ENCODE results near the gene SIK3. TPM values are rescaled to one million over a fixed set of nuclear protein-coding genes. Genes with fewer than 3 reads are reported as not detected.
A peak's percentile ranks its signal among the peaks of the same experiment; 100 is the strongest.
"Not testable (repeated sequence)": the region's sequence is repeated elsewhere in the genome, so short reads cannot be mapped to it uniquely, and the experiment has no call there.

Gene SIK3
- total RNA-seq, 1 donor from 2014 or later = 54.2 TPM

DNA sequence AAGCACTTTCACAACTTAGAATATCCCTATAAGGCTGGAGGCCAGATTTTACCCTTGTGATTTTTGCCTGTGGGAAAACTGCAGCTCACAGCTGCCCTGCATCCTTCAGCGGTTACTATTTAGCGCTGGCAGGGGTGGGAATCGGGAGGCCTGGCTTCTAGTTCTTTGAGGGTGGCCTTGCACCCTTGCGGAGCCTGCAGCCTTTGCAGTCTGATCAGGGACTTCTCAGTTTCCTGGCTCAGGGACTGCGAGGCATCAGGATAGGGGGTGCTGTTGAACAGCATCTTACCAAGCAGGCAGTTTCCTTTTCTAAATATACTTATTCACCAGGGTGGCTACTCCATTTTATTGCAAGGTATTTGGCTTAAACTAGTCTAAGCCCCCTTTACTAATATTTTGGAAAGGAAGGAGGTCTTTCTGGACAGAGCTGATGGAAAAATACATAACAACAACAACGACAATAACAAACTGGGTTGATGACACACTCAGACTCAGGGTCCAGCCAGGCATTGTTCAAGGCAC lies 257.9 kb downstream of the SIK3 start:
- intact Hi-C loops (cut with micrococcal nuclease) = no loop called here
- H3K4me3 Mint-ChIP-seq = no peak overlapping the region
- no peaks in the 10 kb centered on the region for H3K27me3 Mint-ChIP-seq (ENCODE audit: insufficient read depth)
- H3K9me3 Mint-ChIP-seq = no peaks in the 10 kb centered on the region
- H3K4me1 Mint-ChIP-seq (ENCODE audit: low read depth) = peaks cover 3% of the 10 kb centered on the region
- H3K36me3 Mint-ChIP-seq (ENCODE audit: low read depth) = peaks cover 18% of the 10 kb centered on the region
- H3K27ac Mint-ChIP-seq = no peak overlapping the region
- no peak for DNase-seq (ENCODE audit: low spot score)

GRCh38 chr11:116838321-116839084 lies 259.7 kb downstream of the SIK3 start:
- Mint-ChIP-seq H3K4me3 (no peak overlapping the region), H3K9me3 (no peaks in the 10 kb centered on the region), H3K27me3 (ENCODE audit: insufficient read depth) (no peaks in the 10 kb centered on the region), H3K36me3 (ENCODE audit: low read depth) (peaks cover 5% of the 10 kb centered on the region), H3K27ac (no peak overlapping the region), H3K4me1 (ENCODE audit: low read depth) (peaks cover 5% of the 10 kb centered on the region)
- DNase-seq (ENCODE audit: low spot score) = no peak
- intact Hi-C loops (cut with micrococcal nuclease) = no loop called here

DNA sequence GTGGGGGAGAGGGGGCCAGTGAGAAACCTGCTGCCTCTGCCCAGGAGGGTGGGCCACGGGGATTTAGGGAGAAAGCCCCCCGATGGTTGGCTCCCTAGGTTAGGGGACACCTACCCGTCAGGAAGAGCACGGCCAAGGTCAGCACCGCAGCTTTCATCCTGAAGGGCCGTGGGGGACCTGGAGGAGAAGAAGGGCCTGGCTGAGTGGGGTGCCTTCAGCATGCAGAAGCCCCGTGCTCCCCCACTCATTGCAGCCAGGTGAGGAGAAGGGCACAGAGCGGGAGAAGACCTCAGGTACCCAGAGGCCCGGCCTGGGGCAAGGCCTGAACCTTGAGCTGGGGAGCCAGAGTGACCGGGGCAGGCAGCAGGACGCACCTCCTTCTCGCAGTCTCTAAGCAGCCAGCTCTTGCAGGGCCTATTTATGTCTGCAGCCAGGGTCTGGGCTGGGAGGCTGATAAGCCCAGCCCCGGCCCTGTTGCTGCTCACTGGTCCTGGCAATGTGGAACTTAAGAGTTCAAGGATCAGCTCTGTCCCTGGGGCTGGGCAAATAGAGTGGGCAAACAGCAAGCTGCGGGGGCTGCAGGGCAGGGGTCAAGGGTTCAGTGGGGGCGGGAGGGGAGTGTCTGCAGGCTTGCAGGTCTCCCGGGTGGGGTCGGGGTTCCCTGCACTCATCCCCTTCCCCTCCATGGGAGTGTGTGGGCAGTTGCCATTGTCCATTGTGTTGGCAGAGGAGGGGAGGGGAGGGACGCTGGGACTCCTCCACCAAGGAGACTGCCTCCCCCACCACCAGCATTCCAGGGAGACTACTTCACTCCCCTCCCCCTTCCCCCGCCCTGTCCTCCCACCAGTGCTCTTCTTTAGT lies 260.8 kb downstream of the SIK3 start, which contains the start of gene APOA1:
APOA1 (minus strand) TSS at position 392 of the 861 bp plus-strand sequence; CDS start at position 157, 235 bp downstream.
- intact Hi-C loops (cut with micrococcal nuclease) = no loop called here
- H3K4me1 Mint-ChIP-seq (ENCODE audit: low read depth) = peaks cover 5% of the 10 kb centered on the region
- no peaks in the 10 kb centered on the region for H3K36me3 Mint-ChIP-seq (ENCODE audit: low read depth)
- H3K27me3 Mint-ChIP-seq (ENCODE audit: insufficient read depth) = no peaks in the 10 kb centered on the region
- H3K27ac Mint-ChIP-seq = no peak within 1 kb of the TSS
- DNase-seq (ENCODE audit: low spot score) = no peak
- H3K4me3 Mint-ChIP-seq = no peak within 1 kb of the TSS
- H3K9me3 Mint-ChIP-seq = no peaks in the 10 kb centered on the region

GRCh38 chr11:116836632-116836991 lies 261.6 kb downstream of the SIK3 start:
- Mint-ChIP-seq H3K9me3 (no peaks in the 10 kb centered on the region), H3K27me3 (ENCODE audit: insufficient read depth) (peaks cover 4% of the 10 kb centered on the region), H3K4me3 (no peak overlapping the region), H3K27ac (no peak overlapping the region), H3K36me3 (ENCODE audit: low read depth) (no peaks in the 10 kb centered on the region), H3K4me1 (ENCODE audit: low read depth) (peaks cover 5% of the 10 kb centered on the region)
- DNase-seq (ENCODE audit: low spot score) = no peak
- intact Hi-C loops (cut with micrococcal nuclease) = loop anchor here (1.0 kb wide), 4 partner anchors 17 to 270 kb away; partner anchors contain the start of gene APOA5

- H3K9me3 Mint-ChIP-seq = no peaks in the 10 kb centered on the region
- no peaks in the 10 kb centered on the region for H3K36me3 Mint-ChIP-seq (ENCODE audit: low read depth)
- H3K4me1 Mint-ChIP-seq (ENCODE audit: low read depth) = peaks cover 5% of the 10 kb centered on the region
- H3K27me3 Mint-ChIP-seq (ENCODE audit: insufficient read depth) = peaks cover 4% of the 10 kb centered on the region
- intact Hi-C loops (cut with micrococcal nuclease) = loop anchor here (1.0 kb wide), 4 partner anchors 17 to 270 kb away; partner anchors contain the start of gene APOA5
- H3K4me3 Mint-ChIP-seq = peak overlapping the region; percentile 54
- DNase-seq (ENCODE audit: low spot score) = peak; percentile 73
- H3K27ac Mint-ChIP-seq = no peak overlapping the region
Observed at GRCh38 chr11:116835791-116836631, 262.2 kb downstream of the SIK3 start.

DNA sequence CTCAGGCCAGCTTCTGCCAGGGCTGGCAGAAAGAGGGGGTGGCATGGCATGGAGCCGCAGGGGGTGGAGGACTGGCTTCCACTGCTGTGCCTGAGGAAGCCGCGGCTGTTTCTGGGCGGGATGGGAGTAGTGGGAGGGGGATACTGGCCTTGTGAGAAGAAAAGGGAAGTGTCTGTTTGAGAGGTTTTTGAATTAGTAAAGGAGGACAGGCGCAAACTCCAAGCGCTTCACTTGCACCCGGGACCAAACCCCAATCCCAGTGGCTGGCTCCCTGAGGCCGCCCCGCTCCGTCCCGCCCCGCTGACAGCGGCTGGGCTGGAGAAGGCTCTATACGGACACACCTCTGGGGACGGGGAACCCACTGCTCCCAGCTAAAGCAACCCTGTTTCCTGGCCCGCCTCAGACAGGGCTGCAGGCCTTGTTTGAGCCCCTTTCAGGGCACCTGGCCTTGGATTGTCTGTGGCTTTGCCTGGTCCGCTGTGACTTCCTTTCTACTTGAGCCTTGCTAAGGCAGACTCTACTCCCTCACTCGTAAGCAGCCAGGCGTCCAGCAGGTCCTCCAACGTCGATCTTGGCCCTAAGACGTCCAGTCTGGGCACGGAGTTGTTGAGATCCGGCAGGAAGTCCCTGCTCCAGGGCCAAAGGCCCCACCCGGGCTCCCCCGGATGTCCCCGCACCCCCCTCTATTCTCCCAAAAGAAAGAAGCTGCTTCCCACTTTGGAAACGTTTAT lies 263.0 kb downstream of the SIK3 start:
- Mint-ChIP-seq H3K4me3 (peak overlapping the region; percentile 41), H3K27ac (no peak overlapping the region), H3K27me3 (ENCODE audit: insufficient read depth) (peaks cover 4% of the 10 kb centered on the region), H3K4me1 (ENCODE audit: low read depth) (peaks cover 5% of the 10 kb centered on the region), H3K36me3 (ENCODE audit: low read depth) (no peaks in the 10 kb centered on the region), H3K9me3 (no peaks in the 10 kb centered on the region)
- intact Hi-C loops (cut with micrococcal nuclease) = no loop called here
- DNase-seq (ENCODE audit: low spot score) = no peak

DNA sequence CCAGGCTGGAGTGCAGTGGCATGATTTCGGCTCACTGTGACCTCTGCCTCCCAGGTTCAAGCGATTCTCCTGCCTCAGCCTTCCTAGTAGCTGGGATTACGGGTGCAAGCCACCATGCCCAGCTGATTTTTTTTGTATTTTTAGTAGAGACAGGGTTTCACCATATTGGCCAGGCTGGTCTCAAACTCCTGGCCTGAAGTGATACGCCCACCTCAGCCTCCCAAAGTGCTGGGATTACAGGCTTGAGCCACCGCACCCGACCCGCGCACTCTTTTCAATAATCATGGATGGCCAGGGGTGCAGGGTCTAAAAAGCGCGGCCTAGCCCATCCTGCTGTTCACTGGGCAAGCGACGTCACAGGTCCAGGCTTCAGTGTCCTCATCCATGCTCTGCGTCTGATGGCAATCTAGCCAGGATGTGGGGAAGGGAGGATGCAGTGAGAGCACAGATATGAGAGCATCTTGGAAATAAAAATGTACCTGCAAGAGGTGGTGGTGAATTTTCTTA lies 263.6 kb downstream of the SIK3 start:
- H3K4me1 Mint-ChIP-seq (ENCODE audit: low read depth); H3K27me3 Mint-ChIP-seq (ENCODE audit: insufficient read depth); H3K27ac Mint-ChIP-seq; H3K9me3 Mint-ChIP-seq; intact Hi-C loops (cut with micrococcal nuclease); H3K36me3 Mint-ChIP-seq (ENCODE audit: low read depth); DNase-seq (ENCODE audit: low spot score): not testable (repeated sequence)
- peak overlapping the region; percentile 41 for H3K4me3 Mint-ChIP-seq

DNA sequence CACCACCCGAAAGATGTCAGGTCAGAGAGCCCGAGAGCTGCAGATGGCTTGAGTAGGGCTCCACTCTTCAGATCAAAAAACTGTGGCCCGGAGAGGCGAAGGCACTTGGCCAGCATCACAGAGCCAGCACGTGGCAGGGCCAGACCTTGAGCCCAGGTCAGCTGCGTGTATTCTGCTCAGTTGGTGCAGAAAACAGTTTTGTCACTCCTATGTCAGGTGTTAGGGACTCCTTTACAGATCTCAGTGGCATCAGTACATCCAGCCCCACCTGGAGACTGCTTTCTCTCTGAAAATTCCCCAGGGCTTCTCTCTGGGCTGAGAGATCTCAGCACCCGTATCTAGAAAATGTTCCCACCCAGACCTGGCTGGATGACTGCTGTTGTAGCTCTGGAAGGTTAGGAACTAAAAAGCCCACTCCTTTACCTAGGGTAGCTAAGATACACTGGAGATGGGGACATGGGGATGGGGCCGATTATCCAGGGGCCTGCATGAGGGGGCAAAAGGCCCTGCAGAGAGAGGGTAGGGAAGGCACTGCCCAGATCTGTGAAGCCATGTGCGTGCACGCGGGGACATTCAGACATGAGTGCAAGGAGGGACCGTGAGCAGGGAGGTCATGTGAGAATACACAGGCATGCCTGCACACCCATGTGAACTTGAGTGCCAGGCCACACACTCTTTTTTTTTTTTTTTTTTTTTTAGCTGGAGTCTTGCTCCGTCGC lies 264.3 kb downstream of the SIK3 start:
- Mint-ChIP-seq H3K4me3 (peak overlapping the region; percentile 19), H3K27ac (no peak overlapping the region), H3K27me3 (ENCODE audit: insufficient read depth) (peaks cover 7% of the 10 kb centered on the region), H3K4me1 (ENCODE audit: low read depth) (peaks cover 5% of the 10 kb centered on the region), H3K9me3 (no peaks in the 10 kb centered on the region), H3K36me3 (ENCODE audit: low read depth) (no peaks in the 10 kb centered on the region)
- intact Hi-C loops (cut with micrococcal nuclease) = no loop called here
- no peak for DNase-seq (ENCODE audit: low spot score)

DNA sequence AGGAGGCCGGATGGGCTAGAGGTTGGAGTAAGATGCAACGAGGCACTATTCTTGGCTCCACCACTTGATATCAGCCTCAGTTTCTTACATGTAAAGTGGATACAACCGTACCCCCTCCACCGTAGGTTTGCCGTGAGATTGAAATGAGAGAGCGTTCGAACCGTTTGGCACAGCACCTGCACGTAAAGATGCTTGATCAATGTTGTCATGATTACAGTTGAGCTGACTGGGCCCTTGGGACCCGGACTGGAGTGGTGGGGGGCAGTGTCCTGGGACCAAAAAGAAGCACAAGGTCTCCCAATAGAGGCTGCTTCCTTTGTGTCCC lies 264.8 kb downstream of the SIK3 start:
- Mint-ChIP-seq H3K4me1 (ENCODE audit: low read depth) (peaks cover 5% of the 10 kb centered on the region), H3K9me3 (no peaks in the 10 kb centered on the region), H3K27me3 (ENCODE audit: insufficient read depth) (peaks cover 7% of the 10 kb centered on the region), H3K36me3 (ENCODE audit: low read depth) (no peaks in the 10 kb centered on the region), H3K4me3 (no peak overlapping the region), H3K27ac (no peak overlapping the region)
- intact Hi-C loops (cut with micrococcal nuclease) = no loop called here
- no peak for DNase-seq (ENCODE audit: low spot score)

DNA sequence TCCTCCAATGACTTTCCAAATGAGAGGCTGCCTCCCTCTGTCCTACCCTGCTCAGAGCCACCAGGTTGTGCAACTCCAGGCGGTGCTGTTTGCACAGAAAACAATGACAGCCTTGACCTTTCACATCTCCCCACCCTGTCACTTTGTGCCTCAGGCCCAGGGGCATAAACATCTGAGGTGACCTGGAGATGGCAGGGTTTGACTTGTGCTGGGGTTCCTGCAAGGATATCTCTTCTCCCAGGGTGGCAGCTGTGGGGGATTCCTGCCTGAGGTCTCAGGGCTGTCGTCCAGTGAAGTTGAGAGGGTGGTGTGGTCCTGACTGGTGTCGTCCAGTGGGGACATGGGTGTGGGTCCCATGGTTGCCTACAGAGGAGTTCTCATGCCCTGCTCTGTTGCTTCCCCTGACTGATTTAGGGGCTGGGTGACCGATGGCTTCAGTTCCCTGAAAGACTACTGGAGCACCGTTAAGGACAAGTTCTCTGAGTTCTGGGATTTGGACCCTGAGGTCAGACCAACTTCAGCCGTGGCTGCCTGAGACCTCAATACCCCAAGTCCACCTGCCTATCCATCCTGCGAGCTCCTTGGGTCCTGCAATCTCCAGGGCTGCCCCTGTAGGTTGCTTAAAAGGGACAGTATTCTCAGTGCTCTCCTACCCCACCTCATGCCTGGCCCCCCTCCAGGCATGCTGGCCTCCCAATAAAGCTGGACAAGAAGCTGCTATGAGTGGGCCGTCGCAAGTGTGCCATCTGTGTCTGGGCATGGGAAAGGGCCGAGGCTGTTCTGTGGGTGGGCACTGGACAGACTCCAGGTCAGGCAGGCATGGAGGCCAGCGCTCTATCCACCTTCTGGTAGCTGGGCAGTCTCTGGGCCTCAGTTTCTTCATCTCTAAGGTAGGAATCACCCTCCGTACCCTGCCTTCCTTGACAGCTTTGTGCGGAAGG lies 265.6 kb downstream of the SIK3 start:
- Mint-ChIP-seq H3K27ac (no peak overlapping the region), H3K9me3 (no peaks in the 10 kb centered on the region), H3K27me3 (ENCODE audit: insufficient read depth) (peaks cover 7% of the 10 kb centered on the region), H3K4me1 (ENCODE audit: low read depth) (peaks cover 5% of the 10 kb centered on the region), H3K36me3 (ENCODE audit: low read depth) (no peaks in the 10 kb centered on the region), H3K4me3 (no peak overlapping the region)
- no peak for DNase-seq (ENCODE audit: low spot score)
- intact Hi-C loops (cut with micrococcal nuclease) = no loop called here
